Raji (cell line): ENCODE measurements around the gene LSM4.

Experiments used
- POLR2A ChIP-seq: IDR thresholded peaks from 2 replicates; pipeline ENCODE4 v1.6.1; 2011; ENCODE audit warnings: low read depth, low read length, control low read depth; ENCODE audit not compliant: insufficient read depth

LSM4 gene

GRCh38 chr19:18291590-18292461 is 31.1 kb downstream of the LSM4 start:
- TF ChIP-seq POLR2A, result no peak

DNA sequence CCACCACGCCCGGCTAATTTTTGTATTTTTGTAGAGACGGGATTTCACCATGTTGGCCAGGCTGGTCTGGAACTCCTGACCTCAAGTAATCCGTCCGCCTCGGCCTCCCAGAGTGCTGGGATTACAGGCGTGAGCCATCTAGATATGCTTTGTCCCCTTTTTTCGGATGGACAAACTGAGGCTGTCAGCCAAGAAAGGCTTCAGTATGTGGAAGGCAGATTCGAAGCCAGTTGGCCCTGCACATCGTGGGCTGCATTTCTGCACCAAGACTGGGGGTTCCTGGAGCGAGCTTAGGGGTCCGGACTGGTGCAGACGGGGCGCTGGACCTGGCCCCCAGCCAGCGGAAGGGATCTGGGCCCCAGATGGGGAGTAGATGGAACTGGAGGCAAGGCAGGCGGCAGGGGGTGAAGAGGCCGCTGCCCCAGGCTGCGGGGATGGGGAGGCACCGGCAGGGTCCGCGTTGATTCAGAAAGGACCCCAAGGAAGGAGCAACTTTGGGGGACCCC is 31.8 kb downstream of the LSM4 start:
- no peak for TF ChIP-seq POLR2A

- TF ChIP-seq POLR2A, result no peak
Observed at GRCh38 chr19:18290302-18291018, 32.4 kb downstream of the LSM4 start.

GRCh38 chr19:18289471-18290301 is 33.2 kb downstream of the LSM4 start:
- TF ChIP-seq POLR2A, result no peak

DNA sequence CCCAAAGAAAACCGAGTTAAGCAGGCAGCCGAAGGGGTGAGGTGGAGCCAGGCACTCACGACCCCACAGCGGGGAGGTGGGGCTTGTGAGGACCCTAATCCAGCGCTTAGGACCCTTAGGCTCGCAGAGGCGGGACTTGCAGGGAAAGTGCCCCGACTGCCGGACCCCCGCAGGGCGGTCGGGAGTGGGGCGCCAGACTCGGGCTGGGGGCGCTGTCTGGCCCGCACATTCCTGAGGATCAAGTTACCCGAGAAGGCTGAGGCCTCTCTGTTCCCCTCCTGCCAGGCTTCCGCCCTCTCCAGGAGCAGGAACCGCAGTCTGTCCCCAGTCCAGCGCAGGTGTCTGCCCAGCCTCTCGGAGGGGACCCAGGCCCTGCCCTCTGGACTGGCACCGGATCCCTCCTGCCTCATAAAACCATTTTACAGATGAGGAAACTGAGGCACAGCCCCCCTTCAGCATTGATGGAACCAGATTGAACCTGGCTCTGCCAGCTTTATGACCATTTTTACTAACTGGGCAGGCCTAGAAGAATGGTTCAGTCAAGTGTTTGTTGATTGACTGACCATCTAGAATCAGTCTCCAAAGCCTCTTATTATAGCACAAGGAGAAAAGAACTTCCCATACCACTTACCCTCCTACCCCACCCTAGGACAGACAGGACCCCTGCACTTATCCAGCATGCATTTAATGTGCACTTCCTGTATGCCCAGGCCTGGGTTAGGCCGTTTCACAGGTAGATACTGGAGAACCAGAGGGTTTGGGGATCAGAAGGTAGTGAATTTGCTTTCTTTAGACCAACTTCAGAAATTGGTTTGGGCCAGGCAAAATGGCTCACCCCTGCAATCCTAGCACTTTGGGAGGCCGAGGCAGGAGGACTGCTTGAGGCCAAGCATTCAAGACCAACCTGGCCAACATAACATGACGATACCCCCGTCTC is 34.8 kb downstream of the LSM4 start:
- TF ChIP-seq POLR2A, result no peak

GRCh38 chr19:18286973-18287635 is 35.8 kb downstream of the LSM4 start:
- no peak for TF ChIP-seq POLR2A

- TF ChIP-seq POLR2A, result 0 out of 2 replicates have a peak, but pooled peaks have one; percentile 18
Observed at GRCh38 chr19:18284712-18285360, 38.0 kb downstream of the LSM4 start.

- TF ChIP-seq POLR2A, result no peak
Observed at GRCh38 chr19:18283338-18283737, 39.5 kb downstream of the LSM4 start.

DNA sequence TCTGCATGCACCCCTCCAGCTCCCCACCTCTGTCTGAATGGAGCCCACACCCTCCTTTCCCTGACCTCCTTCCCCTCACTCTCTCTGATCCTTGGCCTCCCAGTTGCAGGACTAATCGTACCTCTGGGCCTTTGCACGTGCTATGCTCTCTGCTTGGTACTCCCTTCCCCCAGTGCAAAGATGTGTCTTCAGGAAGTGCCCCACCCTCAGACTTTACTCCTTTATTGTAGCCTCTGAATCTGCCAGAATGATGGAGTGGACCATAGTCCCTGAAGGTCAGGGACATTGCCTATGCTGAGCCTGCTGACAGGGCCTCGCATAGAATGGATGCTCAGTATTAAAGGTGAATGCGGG is 40.1 kb downstream of the LSM4 start:
- TF ChIP-seq POLR2A, result peak; percentile 37; the same call in 1 of the 2 replicates

GRCh38 chr19:18282021-18282787 is 40.7 kb downstream of the LSM4 start:
- TF ChIP-seq POLR2A, result no peak

- peak; percentile 94 for TF ChIP-seq POLR2A
Observed at GRCh38 chr19:18281082-18282020, 41.5 kb downstream of the LSM4 start, which contains the start of gene JUND. JUND (minus strand) TSS chr19:18281622; CDS start chr19:18281484, 138 bp downstream.
